Mesenchymal stem cell (in vitro differentiated cells and primary cell): ENCODE data around the gene DHPS.

ENCODE experiments used
- DNase-seq: peaks from one replicate; pipeline ENCODE4 v3.0.0-alpha.2; 2013
- H2AFZ ChIP-seq: one replicate; pipeline ENCODE4 v1.6.1; 2013; ENCODE audit warnings: low read depth, mild to moderate bottlenecking, control low read depth, inconsistent platforms, low read length, moderate library complexity
- H2AK5ac ChIP-seq: 2 replicates; pipeline ENCODE4 v1.6.1; 2013; ENCODE audit warnings: low read length, moderate library complexity, mild to moderate bottlenecking, inconsistent platforms; ENCODE audit not compliant: severe bottlenecking
- H2BK120ac ChIP-seq: one replicate; pipeline ENCODE4 v1.6.1; 2013; ENCODE audit warnings: low read depth, mild to moderate bottlenecking, inconsistent platforms, low read length, moderate library complexity
- H2BK12ac ChIP-seq, 2 experiments: one replicate each; pipeline ENCODE4 v1.6.1; 2013; ENCODE audit warnings: inconsistent platforms in 2 of 2, low read length in 2 of 2, mild to moderate bottlenecking in 2 of 2, moderate library complexity in 2 of 2, control low read depth in 1 of 2
- H2BK15ac ChIP-seq: one replicate; pipeline ENCODE4 v1.6.1; 2013; ENCODE audit warnings: mild to moderate bottlenecking, low read depth, inconsistent platforms; ENCODE audit not compliant: poor library complexity, severe bottlenecking
- H2BK5ac ChIP-seq: 2 replicates; pipeline ENCODE4 v1.6.1; 2013; ENCODE audit warnings: low read depth, mild to moderate bottlenecking, low read length, control low read depth, inconsistent platforms; ENCODE audit not compliant: poor library complexity, severe bottlenecking
- H3K14ac ChIP-seq, 2 experiments: one replicate each; pipeline ENCODE4 v1.6.1; 2013; ENCODE audit warnings: inconsistent platforms in 2 of 2, low read length in 2 of 2, control low read depth in 1 of 2, mild to moderate bottlenecking in 1 of 2, moderate library complexity in 1 of 2
- H3K18ac ChIP-seq, 2 experiments: one replicate each; pipeline ENCODE4 v1.6.1; 2013; ENCODE audit warnings: inconsistent platforms in 2 of 2, low read length in 2 of 2, control low read depth in 1 of 2, low read depth in 1 of 2, mild to moderate bottlenecking in 1 of 2
- H3K23ac ChIP-seq, 2 experiments: one replicate each; pipeline ENCODE4 v1.6.1; 2013; ENCODE audit warnings: inconsistent platforms in 2 of 2, low read length in 2 of 2, mild to moderate bottlenecking in 2 of 2, moderate library complexity in 2 of 2, control low read depth in 1 of 2
- H3K27ac ChIP-seq: 2 replicates; pipeline ENCODE4 v1.5.1; 2013; ENCODE audit warnings: mild to moderate bottlenecking, moderate library complexity, low read length, control low read depth, inconsistent platforms; ENCODE audit not compliant: poor library complexity, severe bottlenecking
- H3K27me3 ChIP-seq, 2 experiments: 2 replicates each; pipeline versions ENCODE4 v1.6.1 to v1.7.0; 2013; ENCODE audit warnings: low read length in 2 of 2, mild to moderate bottlenecking in 2 of 2, moderate library complexity in 2 of 2, control low read depth in 1 of 2, inconsistent platforms in 1 of 2; ENCODE audit not compliant: control insufficient read depth in 1 of 2, insufficient read depth in 1 of 2
- H3K36me3 ChIP-seq, 2 experiments: 2 replicates each; pipeline versions ENCODE4 v1.6.1 to v1.7.0; 2013; ENCODE audit warnings: low read length in 2 of 2, control low read depth in 1 of 2, inconsistent platforms in 1 of 2, low read depth in 1 of 2, mild to moderate bottlenecking in 1 of 2; ENCODE audit not compliant: insufficient read depth in 2 of 2, control insufficient read depth in 1 of 2
- H3K4ac ChIP-seq, 2 experiments: one replicate each; pipeline ENCODE4 v1.6.1; 2013; ENCODE audit warnings: inconsistent platforms in 2 of 2, low read length in 2 of 2, mild to moderate bottlenecking in 2 of 2, moderate library complexity in 2 of 2, control low read depth in 1 of 2, low read depth in 1 of 2
- H3K4me1 ChIP-seq: 2 replicates; pipeline ENCODE4 v1.6.1; 2013; ENCODE audit warnings: low read depth, low read length, control low read depth; ENCODE audit not compliant: control insufficient read depth, insufficient read depth
- H3K4me2 ChIP-seq: 2 replicates; pipeline ENCODE4 v1.6.1; 2013; ENCODE audit warnings: low read length, mild to moderate bottlenecking, inconsistent platforms; ENCODE audit not compliant: poor library complexity, severe bottlenecking
- H3K4me3 ChIP-seq, 2 experiments: 2 replicates each; pipeline versions ENCODE4 v1.5.1 to v1.7.0; 2013; ENCODE audit warnings: low read length in 2 of 2, mild to moderate bottlenecking in 2 of 2, control low read depth in 1 of 2, low read depth in 1 of 2; ENCODE audit not compliant: insufficient read depth in 1 of 2
- H3K79me1 ChIP-seq: replicated peaks from 2 replicates; pipeline ENCODE4 v1.6.1; 2013; ENCODE audit warnings: mild to moderate bottlenecking, control low read depth, low read length, inconsistent platforms; ENCODE audit not compliant: poor library complexity, severe bottlenecking
- H3K9ac ChIP-seq: 2 replicates; pipeline ENCODE4 v1.7.0; 2013; ENCODE audit warnings: mild to moderate bottlenecking, low read length, moderate library complexity
- H3K9me3 ChIP-seq: 2 replicates; pipeline ENCODE4 v1.7.0; 2013; ENCODE audit warnings: mild to moderate bottlenecking, low read length; ENCODE audit not compliant: control insufficient read depth
- H4K8ac ChIP-seq: one replicate; pipeline ENCODE4 v1.6.1; 2013; ENCODE audit warnings: inconsistent platforms, mild to moderate bottlenecking, low read length, moderate library complexity
- H4K91ac ChIP-seq: one replicate; pipeline ENCODE4 v1.6.1; 2013; ENCODE audit warnings: mild to moderate bottlenecking, low read length, inconsistent platforms
- WGBS: methylation state at CpG from one replicate; pipeline ENCODE4 v1.1.7; 2013; ENCODE audit warnings: mixed read lengths; 5-methylcytosine and 5-hydroxymethylcytosine counted together

The DHPS gene

DNA sequence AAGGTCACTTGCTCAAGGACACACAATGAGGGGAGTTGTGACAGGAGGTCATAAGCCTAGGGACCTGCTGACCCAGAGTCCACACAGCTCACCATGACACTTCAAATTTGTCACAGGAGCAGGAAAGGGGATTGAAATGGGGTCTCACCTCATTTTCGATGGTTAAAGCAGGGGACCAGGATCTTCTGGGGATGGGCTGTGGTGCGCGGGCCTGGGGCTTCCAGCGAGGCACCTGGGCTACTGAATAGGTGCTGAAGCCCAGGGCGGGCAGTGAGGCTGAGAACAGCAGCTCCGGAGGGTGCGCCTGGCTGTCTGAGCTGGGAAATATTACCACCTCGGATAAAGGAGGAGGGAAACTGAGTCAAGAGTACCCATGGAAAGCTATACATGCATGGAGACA lies 26.1 kb downstream of the DHPS start:
- Histone ChIP-seq H3K18ac (no peak overlapping the region), H3K27me3 (no peaks in the 10 kb centered on the region), H2BK5ac (no peak overlapping the region), H3K9me3 (no peaks in the 10 kb centered on the region), H3K4ac (no peak overlapping the region), H3K27ac (no peak overlapping the region), H3K4me2 (no peak overlapping the region), H2BK15ac (no peak overlapping the region), H3K4me3 (no peak overlapping the region), H3K9ac (no peak overlapping the region), H3K79me1 (peaks cover 6% of the 10 kb centered on the region), H2BK12ac (no peak overlapping the region), H2BK120ac (no peak overlapping the region), H4K8ac (no peak overlapping the region), H3K14ac (no peak overlapping the region), H3K4me1 (no peaks in the 10 kb centered on the region), H3K23ac (no peak overlapping the region), H3K36me3 (peaks cover 50 to 66% of the 10 kb centered on the region in 2 experiments), H2AFZ (no peak overlapping the region), H2AK5ac (no peak overlapping the region), H4K91ac (no peak overlapping the region)
- no peak for DNase-seq
- 97% methylated on average over 8 of the region's 8 CpGs for WGBS

- no peak overlapping the region for H3K14ac ChIP-seq
- no peak for DNase-seq
- peak overlapping the region; percentile 43 for H4K91ac ChIP-seq
- no peak overlapping the region for H3K4ac ChIP-seq
- no peak overlapping the region for H3K4me3 ChIP-seq
- H3K27ac ChIP-seq = no peak overlapping the region
- whole genome bisulfite sequencing = 93% methylated on average over 3 of the region's 6 CpGs
- peaks cover 30 to 62% of the 10 kb centered on the region in 2 experiments for H3K36me3 ChIP-seq
- no peak overlapping the region for H2AFZ ChIP-seq
- H2BK120ac ChIP-seq = no peak overlapping the region
- no peak overlapping the region for H2BK12ac ChIP-seq
- no peak overlapping the region for H2BK15ac ChIP-seq
- H3K79me1 ChIP-seq = peaks cover 3% of the 10 kb centered on the region
- H2BK5ac ChIP-seq = no peak overlapping the region
- H3K9ac ChIP-seq = no peak overlapping the region
- no peak overlapping the region for H4K8ac ChIP-seq
- no peak overlapping the region for H3K23ac ChIP-seq
- no peak overlapping the region for H3K4me2 ChIP-seq
- H2AK5ac ChIP-seq = no peak overlapping the region
- H3K4me1 ChIP-seq = peaks cover 2% of the 10 kb centered on the region
- no peak overlapping the region for H3K18ac ChIP-seq
- no peaks in the 10 kb centered on the region for H3K9me3 ChIP-seq
- no peaks in the 10 kb centered on the region for H3K27me3 ChIP-seq
Measured at GRCh38 chr19:12652219-12652618, 29.5 kb downstream of the DHPS start.

DNA sequence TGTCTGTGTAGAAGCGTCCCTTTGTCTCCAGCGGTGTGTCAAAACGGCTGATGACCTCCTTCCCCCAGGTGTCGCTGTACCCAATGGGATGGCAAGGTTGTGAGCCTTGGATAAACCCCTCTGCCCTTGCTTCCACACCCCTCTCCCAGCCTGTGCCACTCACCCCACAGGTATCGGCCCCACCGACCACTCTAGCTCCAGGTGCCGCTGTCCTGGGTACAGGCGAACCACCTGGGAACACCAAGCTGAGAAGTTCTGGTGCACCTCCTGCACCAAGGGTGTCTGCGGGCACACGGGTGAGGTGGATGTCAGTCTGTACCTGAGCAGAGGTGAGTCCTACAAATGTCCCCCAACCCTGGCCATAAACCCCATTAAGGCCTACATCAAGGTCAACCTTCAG lies 31.7 kb downstream of the DHPS start:
- no peak overlapping the region for H4K8ac ChIP-seq
- no peak overlapping the region for H3K4ac ChIP-seq
- H3K14ac ChIP-seq = no peak overlapping the region
- no peaks in the 10 kb centered on the region for H3K27me3 ChIP-seq
- no peak overlapping the region for H3K4me3 ChIP-seq
- H2BK12ac ChIP-seq = no peak overlapping the region
- WGBS = 95% methylated on average over 10 of the region's 10 CpGs
- no peak overlapping the region for H3K4me2 ChIP-seq
- H2BK5ac ChIP-seq = no peak overlapping the region
- H2BK120ac ChIP-seq = no peak overlapping the region
- H3K27ac ChIP-seq = no peak overlapping the region
- H3K23ac ChIP-seq = no peak overlapping the region
- H3K4me1 ChIP-seq = peaks cover 2% of the 10 kb centered on the region
- no peak overlapping the region for H3K9ac ChIP-seq
- no peaks in the 10 kb centered on the region for H3K9me3 ChIP-seq
- H2AFZ ChIP-seq = no peak overlapping the region
- no peak for DNase-seq
- no peak overlapping the region for H4K91ac ChIP-seq
- H3K79me1 ChIP-seq = no peaks in the 10 kb centered on the region
- H3K18ac ChIP-seq = no peak overlapping the region
- H2AK5ac ChIP-seq = no peak overlapping the region
- H2BK15ac ChIP-seq = no peak overlapping the region
- H3K36me3 ChIP-seq = peaks cover 13 to 47% of the 10 kb centered on the region in 2 experiments

DNA sequence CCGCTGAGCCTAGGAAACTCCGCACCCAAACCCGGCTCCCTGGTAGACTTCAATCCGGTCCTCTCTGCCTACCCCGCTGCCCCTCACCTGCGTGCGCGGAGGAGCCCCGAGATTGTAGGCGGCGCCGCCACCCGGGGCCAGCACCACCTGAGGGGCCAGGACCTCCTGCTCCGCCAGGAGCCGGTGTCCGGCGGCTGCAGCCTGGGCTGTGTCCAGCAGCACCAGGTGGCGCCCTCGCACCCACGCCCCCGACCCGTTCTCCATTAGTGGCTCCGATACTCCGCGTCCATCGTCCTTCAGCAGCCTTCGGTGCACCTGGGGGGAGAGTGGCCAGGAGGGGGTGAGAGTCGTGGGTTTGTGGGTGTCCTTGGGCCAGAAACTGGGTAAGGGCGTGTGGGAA lies 33.6 kb downstream of the DHPS start:
- H2BK120ac ChIP-seq = no peak overlapping the region
- H3K4me3 ChIP-seq = peak overlapping the region in 1 of 2 experiments; percentile 32
- H2AFZ ChIP-seq = no peak overlapping the region
- peaks cover 10 to 33% of the 10 kb centered on the region in 2 experiments for H3K36me3 ChIP-seq
- H3K18ac ChIP-seq = no peak overlapping the region
- H2BK15ac ChIP-seq = no peak overlapping the region
- no peak overlapping the region for H2BK12ac ChIP-seq
- no peak overlapping the region for H2BK5ac ChIP-seq
- no peak overlapping the region for H3K4ac ChIP-seq
- no peak overlapping the region for H2AK5ac ChIP-seq
- no peak overlapping the region for H3K4me2 ChIP-seq
- H3K14ac ChIP-seq = no peak overlapping the region
- no peak overlapping the region for H3K9ac ChIP-seq
- no peaks in the 10 kb centered on the region for H3K79me1 ChIP-seq
- no peak overlapping the region for H4K8ac ChIP-seq
- H3K4me1 ChIP-seq = peaks cover 2% of the 10 kb centered on the region
- H3K23ac ChIP-seq = no peak overlapping the region
- no peaks in the 10 kb centered on the region for H3K27me3 ChIP-seq
- H4K91ac ChIP-seq = no peak overlapping the region
- no peak overlapping the region for H3K27ac ChIP-seq
- DNase-seq = no peak
- WGBS = 96% methylated on average over 29 of the region's 29 CpGs
- H3K9me3 ChIP-seq = no peaks in the 10 kb centered on the region
